D721Med (cell line): ENCODE results near the gene EPHA3.

Source experiments
- DNase-seq: peaks from one replicate; pipeline ENCODE4 v3.0.0; 2011; ENCODE audit warnings: low spot score; ENCODE audit not compliant: insufficient read length
- FAIRE-seq: peaks from 2 replicates; lab custom pipeline; 2011; peaks lifted over from hg19 to GRCh38; lab: Jason Lieb, UNC
- TF ChIP-seq, protein P1 (sequence below): IDR thresholded peaks from 2 replicates; pipeline ENCODE4 v1.5.1; 2012; ENCODE audit warnings: mild to moderate bottlenecking, control low read depth; ENCODE audit not compliant: insufficient read depth; ENCODE audit errors: missing control alignments

The EPHA3 gene

GRCh38 chr3:89503891-89504391, 396.5 kb downstream of the EPHA3 start:
- TF ChIP-seq, protein P1, sequence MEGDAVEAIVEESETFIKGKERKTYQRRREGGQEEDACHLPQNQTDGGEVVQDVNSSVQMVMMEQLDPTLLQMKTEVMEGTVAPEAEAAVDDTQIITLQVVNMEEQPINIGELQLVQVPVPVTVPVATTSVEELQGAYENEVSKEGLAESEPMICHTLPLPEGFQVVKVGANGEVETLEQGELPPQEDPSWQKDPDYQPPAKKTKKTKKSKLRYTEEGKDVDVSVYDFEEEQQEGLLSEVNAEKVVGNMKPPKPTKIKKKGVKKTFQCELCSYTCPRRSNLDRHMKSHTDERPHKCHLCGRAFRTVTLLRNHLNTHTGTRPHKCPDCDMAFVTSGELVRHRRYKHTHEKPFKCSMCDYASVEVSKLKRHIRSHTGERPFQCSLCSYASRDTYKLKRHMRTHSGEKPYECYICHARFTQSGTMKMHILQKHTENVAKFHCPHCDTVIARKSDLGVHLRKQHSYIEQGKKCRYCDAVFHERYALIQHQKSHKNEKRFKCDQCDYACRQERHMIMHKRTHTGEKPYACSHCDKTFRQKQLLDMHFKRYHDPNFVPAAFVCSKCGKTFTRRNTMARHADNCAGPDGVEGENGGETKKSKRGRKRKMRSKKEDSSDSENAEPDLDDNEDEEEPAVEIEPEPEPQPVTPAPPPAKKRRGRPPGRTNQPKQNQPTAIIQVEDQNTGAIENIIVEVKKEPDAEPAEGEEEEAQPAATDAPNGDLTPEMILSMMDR = no peak
- FAIRE-seq (no peak), DNase-seq (no peak)

- FAIRE-seq (no peak), DNase-seq (no peak)
- TF ChIP-seq, protein P1 = no peak
Observed at GRCh38 chr3:89504432-89504831, 397.0 kb downstream of the EPHA3 start.

DNA sequence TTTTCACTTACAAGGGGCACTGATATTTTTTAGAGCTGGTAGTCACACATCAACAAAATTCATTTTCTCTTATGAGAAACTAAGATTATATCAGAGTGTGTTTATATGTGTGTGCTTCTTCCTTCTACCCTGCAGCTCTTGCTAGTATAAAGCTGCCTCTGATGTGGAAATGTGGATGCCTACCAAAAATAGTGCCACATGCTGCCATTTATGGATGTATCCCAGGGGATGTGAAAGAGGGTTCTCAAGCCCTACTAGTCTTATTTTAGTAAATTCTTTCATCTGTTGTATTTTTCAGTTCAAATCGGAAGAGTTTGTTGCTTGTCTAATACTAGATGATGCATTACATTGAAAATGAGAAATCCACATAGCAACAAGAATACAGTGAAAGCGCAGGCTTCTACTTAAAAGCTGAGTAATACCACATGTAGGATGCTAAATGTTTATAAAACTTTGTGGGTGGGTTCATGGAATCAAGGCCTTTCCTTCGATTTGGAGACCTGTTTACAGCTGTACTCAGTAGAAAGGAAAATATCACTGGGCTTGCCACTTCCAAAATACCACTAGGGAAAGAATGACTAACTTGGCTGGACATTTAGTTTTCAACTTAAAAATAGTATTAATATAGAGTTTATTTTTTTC, 399.2 kb downstream of the EPHA3 start:
- TF ChIP-seq, protein P1 = no peak
- DNase-seq (no peak), FAIRE-seq (no peak)

- FAIRE-seq (no peak), DNase-seq (no peak)
- TF ChIP-seq, protein P1 = no peak
Observed at GRCh38 chr3:89521328-89521727, 413.9 kb downstream of the EPHA3 start.

DNA sequence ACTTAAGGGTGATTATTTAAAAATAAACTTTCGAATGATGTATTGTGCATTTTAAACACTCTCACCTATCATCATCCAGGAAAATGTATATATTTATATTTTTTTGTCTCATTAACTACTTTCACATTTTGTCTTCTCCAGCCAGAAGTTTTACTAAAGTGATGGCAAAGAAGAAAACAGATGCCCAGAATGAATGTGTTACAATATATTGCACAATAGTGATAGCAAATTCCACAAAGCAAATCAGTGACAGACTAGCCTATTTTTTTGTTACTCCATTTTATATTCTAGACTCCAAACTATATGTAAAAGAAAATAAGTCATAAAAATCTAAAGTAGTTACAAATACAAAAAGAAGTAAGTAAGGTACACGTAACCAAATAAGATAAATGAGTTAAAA, 414.7 kb downstream of the EPHA3 start:
- TF ChIP-seq, protein P1 = no peak
- no peak for DNase-seq
- FAIRE-seq = no peak

- FAIRE-seq = no peak
- TF ChIP-seq, protein P1 = no peak
- DNase-seq = no peak
Observed at GRCh38 chr3:89525609-89526008, 418.2 kb downstream of the EPHA3 start.

DNA sequence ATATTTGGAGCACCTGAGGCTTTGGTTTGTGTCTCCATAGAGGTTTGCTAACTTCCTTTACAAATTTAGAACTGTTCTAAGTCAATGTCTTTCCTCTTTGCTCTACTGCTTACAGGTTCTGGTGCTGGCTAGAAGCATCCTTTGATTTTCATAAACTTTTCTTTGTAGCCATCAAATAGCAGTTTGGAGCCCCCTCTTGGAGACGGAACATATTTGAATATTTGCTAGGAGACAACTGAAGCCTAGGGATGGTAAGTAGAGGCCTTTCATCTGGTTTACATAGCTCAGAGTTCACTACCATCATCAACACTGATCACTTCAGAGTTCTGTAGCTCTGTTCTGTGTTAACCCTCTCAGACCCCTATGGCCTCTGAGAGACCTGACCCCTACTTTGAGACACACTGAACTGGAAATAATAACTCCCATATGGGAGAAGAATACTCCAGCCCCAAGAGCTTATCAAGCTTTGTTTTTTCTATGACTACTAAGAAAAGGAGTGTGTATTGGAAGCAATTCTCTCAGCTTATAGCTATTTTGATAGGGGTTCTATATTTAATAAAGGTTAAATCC, 420.4 kb downstream of the EPHA3 start:
- DNase-seq (no peak), FAIRE-seq (no peak)
- TF ChIP-seq, protein P1 = no peak
